Measurements from ENCODE around the gene FAM20B.

GRCh38 chr1:179091691-179092165 lies 66.0 kb downstream of the FAM20B start:
- TF ChIP-seq CTCF (IDR thresholded peaks at IDR 0.05) (no peak), POLR2A (IDR thresholded peaks at IDR 0.05) (no peak)

Measured in lower leg skin (tissue), 3 donors.